Esophagus squamous epithelium (tissue), 5 donors: ENCODE measurements around the gene BMP5. TPM values are rescaled to one million over a fixed set of nuclear protein-coding genes. Genes with fewer than 3 reads are reported as not detected.
A peak's percentile ranks its signal among the peaks of the same experiment; 100 is the strongest.

Source experiments
- DNase-seq: peaks from one replicate; lab custom pipeline; 2025; lab: John Stamatoyannopoulos, UW
- H3K27ac ChIP-seq, 4 donors: fragments of 200-600 bp; sonication (generic); one replicate each; pipeline ENCODE4 v1.5.1; 2016 to 2019; ENCODE audit warnings: mild to moderate bottlenecking in 1 of 4
- H3K27me3 ChIP-seq, 4 donors: fragments of 200-600 bp; sonication (generic); 1 replicate in 3 of 4; 2 replicates in 1 of 4; pipeline versions ENCODE4 v1.5.1 to v1.6.0; 2017 to 2021; ENCODE audit warnings: antibody characterized with exemption in 1 of 4
- H3K36me3 ChIP-seq, 3 donors: fragments of 200-600 bp; sonication (generic); one replicate each; pipeline ENCODE4 v1.5.1; 2016 to 2019
- H3K4me1 ChIP-seq, 3 donors: fragments of 200-600 bp; sonication (generic); one replicate each; pipeline ENCODE4 v1.5.1; 2017 to 2019
- H3K4me3 ChIP-seq, 4 donors: fragments of 200-600 bp; sonication (generic); 1 replicate in 3 of 4; 2 replicates in 1 of 4; pipeline ENCODE4 v1.5.1; 2016 to 2019; ENCODE audit warnings: mild to moderate bottlenecking in 2 of 4, moderate library complexity in 1 of 4
- H3K9me3 ChIP-seq, 3 donors: fragments of 200-600 bp; sonication (generic); one replicate each; pipeline ENCODE4 v1.5.1; 2016 to 2019
- POLR2A ChIP-seq, 4 donors: fragments of 450-650 bp; IDR thresholded peaks; one replicate each; pipeline ENCODE4 v1.6.1; 2017; ENCODE audit warnings: antibody characterized with exemption in 4 of 4, mild to moderate bottlenecking in 4 of 4, moderate library complexity in 3 of 4
- WGBS, 2 donors: methylation state at CpG; one replicate each; pipeline ENCODE4 v1.1.5; 2018; 5-methylcytosine and 5-hydroxymethylcytosine counted together
- intact Hi-C: fragments of 100-400 bp; cut with DNase I; formaldehyde crosslinking; loops from one replicate; pipeline ENCODE4 v1.15.0; 2022
- total RNA-seq, 4 donors: library from RNA; depleted of rRNA; stranded (reverse); fragments of >200 nt; gene quantifications; one replicate each; pipeline ENCODE4 v1.1.0, GENCODE V29; 2016
- TF ChIP-seq, protein P1 (sequence below), 6 experiments: fragments of 450-650 bp in 4 of 6; fragments of 200-600 bp in 2 of 6; sonication (generic) in 2 of 6; IDR thresholded peaks; one replicate each; pipeline ENCODE4 v1.5.1; 2016 to 2019; ENCODE audit warnings: antibody characterized with exemption in 6 of 6, mild to moderate bottlenecking in 4 of 6, moderate library complexity in 4 of 6
- donor health status: DM: yes; HTN: yes; CAD: no.

Gene BMP5
- under 1 TPM; 0.04 to 0.26 (median 0.15) TPM for total RNA-seq

- 61 to 67% methylated on average over 2 of the region's 2 CpGs for WGBS, 2 donors
- intact Hi-C loops: no loop called here
Measured at GRCh38 chr6:55875400-55875799, at the start of gene BMP5. TSS of gene BMP5 (minus strand) at chr6:55875590. CDS start at chr6:55874865, 725 bp downstream.

GRCh38 chr6:55922406-55922805, 47.0 kb upstream of the BMP5 start:
- no peaks in the 10 kb centered on the region for H3K27me3 ChIP-seq
- intact Hi-C loops: no loop called here
- DNase-seq: no peak

More at GRCh38 chr6:55875400-55875799, at the start of gene BMP5:
- Histone ChIP-seq H3K4me1 (no peaks in the 10 kb centered on the region), H3K4me3 (no peak within 1 kb of the TSS), H3K36me3 (no peaks in the 10 kb centered on the region), H3K9me3 (no peaks in the 10 kb centered on the region), H3K27ac (no peak within 1 kb of the TSS), H3K27me3 (peaks cover 0 to 4% (median 0%) of the 10 kb centered on the region in 4 donors)
- TF ChIP-seq, protein P1, sequence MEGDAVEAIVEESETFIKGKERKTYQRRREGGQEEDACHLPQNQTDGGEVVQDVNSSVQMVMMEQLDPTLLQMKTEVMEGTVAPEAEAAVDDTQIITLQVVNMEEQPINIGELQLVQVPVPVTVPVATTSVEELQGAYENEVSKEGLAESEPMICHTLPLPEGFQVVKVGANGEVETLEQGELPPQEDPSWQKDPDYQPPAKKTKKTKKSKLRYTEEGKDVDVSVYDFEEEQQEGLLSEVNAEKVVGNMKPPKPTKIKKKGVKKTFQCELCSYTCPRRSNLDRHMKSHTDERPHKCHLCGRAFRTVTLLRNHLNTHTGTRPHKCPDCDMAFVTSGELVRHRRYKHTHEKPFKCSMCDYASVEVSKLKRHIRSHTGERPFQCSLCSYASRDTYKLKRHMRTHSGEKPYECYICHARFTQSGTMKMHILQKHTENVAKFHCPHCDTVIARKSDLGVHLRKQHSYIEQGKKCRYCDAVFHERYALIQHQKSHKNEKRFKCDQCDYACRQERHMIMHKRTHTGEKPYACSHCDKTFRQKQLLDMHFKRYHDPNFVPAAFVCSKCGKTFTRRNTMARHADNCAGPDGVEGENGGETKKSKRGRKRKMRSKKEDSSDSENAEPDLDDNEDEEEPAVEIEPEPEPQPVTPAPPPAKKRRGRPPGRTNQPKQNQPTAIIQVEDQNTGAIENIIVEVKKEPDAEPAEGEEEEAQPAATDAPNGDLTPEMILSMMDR (IDR thresholded peaks at IDR 0.05): no peak
- no peak for TF ChIP-seq POLR2A (IDR thresholded peaks at IDR 0.05)
- DNase-seq: no peak

DNA sequence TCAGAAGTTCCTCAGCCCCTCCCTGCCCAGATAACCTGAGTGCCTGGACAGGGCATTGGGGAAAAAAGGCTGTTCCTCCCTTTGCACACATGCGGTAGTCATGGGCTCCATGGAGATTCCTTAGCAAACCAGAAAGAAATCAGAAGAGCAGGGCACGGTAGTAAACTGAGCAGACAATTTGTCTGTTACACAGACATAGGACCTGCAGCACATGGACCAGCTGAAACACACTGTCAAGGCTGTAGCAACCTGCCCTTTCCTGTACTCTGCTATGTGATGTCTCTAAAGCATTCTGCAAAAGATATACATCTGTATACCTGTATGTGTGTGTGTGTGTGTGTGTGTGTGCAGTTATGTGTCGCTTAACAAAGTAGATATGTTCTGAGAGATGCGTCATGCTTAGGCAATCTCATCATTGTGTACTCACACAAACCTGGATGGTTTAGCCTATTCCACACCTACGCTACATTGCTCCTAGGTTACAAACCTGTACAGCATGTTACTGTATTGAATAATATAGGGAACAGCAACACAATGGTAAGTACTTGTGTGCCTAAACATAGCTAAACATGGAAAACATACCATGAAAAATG, 44.4 kb upstream of the BMP5 start:
- H3K36me3 ChIP-seq: no peaks in the 10 kb centered on the region
- DNase-seq: no peak
- no peak overlapping the region for H3K27ac ChIP-seq
- 79 to 86% methylated on average over 4 to 5 of the region's 5 CpGs for WGBS, 2 donors
- no peak overlapping the region for H3K4me3 ChIP-seq
- H3K9me3 ChIP-seq: no peaks in the 10 kb centered on the region
- TF ChIP-seq POLR2A (IDR thresholded peaks at IDR 0.05): no peak
- TF ChIP-seq, protein P1 (IDR thresholded peaks at IDR 0.05): no peak
- intact Hi-C loops: no loop called here
- H3K4me1 ChIP-seq: no peaks in the 10 kb centered on the region
- no peaks in the 10 kb centered on the region for H3K27me3 ChIP-seq

More at GRCh38 chr6:55922406-55922805, 47.0 kb upstream of the BMP5 start:
- H3K4me1 ChIP-seq: no peaks in the 10 kb centered on the region
- H3K27ac ChIP-seq: no peak overlapping the region
- no peak overlapping the region for H3K4me3 ChIP-seq
- no peaks in the 10 kb centered on the region for H3K36me3 ChIP-seq
- H3K9me3 ChIP-seq: no peaks in the 10 kb centered on the region
- TF ChIP-seq, protein P1 (IDR thresholded peaks at IDR 0.05): no peak
- no peak for TF ChIP-seq POLR2A (IDR thresholded peaks at IDR 0.05)

DNA sequence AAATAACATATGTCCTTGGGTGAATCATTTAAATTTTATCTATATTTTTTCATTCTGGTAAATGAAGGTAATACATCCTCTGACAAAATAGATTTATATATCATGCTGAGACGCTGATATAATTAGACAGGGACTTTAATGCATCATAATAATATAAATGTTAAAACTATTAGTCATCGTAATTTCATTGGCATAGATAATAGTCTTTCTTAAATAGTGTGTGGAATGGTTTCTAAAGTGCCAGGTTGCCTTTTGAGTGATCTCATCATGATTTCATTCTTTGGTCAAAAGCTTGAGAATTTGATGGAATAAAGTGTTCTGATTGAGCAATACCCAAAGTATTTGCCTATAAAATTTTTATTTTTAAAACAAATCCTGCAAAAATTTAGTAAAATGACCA, 43.2 kb upstream of the BMP5 start:
- no peak for DNase-seq
- Histone ChIP-seq H3K4me3 (no peak overlapping the region), H3K27me3 (no peaks in the 10 kb centered on the region), H3K9me3 (no peaks in the 10 kb centered on the region), H3K36me3 (no peaks in the 10 kb centered on the region), H3K4me1 (no peaks in the 10 kb centered on the region), H3K27ac (peak overlapping the region in 1 of 4 donors; percentile 34)
- intact Hi-C loops: no loop called here
- WGBS, 2 donors: 29 to 32% methylated on average over 2 of the region's 2 CpGs
- TF ChIP-seq POLR2A (IDR thresholded peaks at IDR 0.05): no peak
- TF ChIP-seq, protein P1 (IDR thresholded peaks at IDR 0.05): no peak

- 44 to 45% methylated on average over 3 of the region's 3 CpGs for WGBS, 2 donors
- H3K4me3 ChIP-seq: no peak overlapping the region
- no peaks in the 10 kb centered on the region for H3K27me3 ChIP-seq
- no peak for DNase-seq
- no peak for TF ChIP-seq POLR2A (IDR thresholded peaks at IDR 0.05)
- TF ChIP-seq, protein P1 (IDR thresholded peaks at IDR 0.05): no peak
- intact Hi-C loops: no loop called here
- H3K4me1 ChIP-seq: no peaks in the 10 kb centered on the region
- no peaks in the 10 kb centered on the region for H3K36me3 ChIP-seq
- peak overlapping the region in 1 of 4 donors; percentile 42 for H3K27ac ChIP-seq
- no peaks in the 10 kb centered on the region for H3K9me3 ChIP-seq
Measured at GRCh38 chr6:55917751-55918415, 42.5 kb upstream of the BMP5 start.
